Liver (tissue), 9 donors: ENCODE data around the gene USP25. TPM values are rescaled to one million over a fixed set of nuclear protein-coding genes. Genes with fewer than 3 reads are reported as not detected.

Source experiments
- DNase-seq: peaks from one replicate; pipeline ENCODE4 v3.0.0-alpha.2; 2017; ENCODE audit warnings: low spot score
- H3K27ac ChIP-seq, 2 donors: one replicate each; pipeline ENCODE4 v1.7.0; 2013; ENCODE audit warnings: inconsistent platforms in 2 of 2, low read length in 2 of 2, control low read depth in 1 of 2, low read depth in 1 of 2, mild to moderate bottlenecking in 1 of 2
- H3K27me3 ChIP-seq, 4 donors: one replicate each; pipeline versions ENCODE4 v1.6.1 to v1.7.0; 2013; ENCODE audit warnings: low read length in 3 of 4, inconsistent platforms in 1 of 4, mild to moderate bottlenecking in 1 of 4, moderate library complexity in 1 of 4; ENCODE audit not compliant: control insufficient read depth in 4 of 4, insufficient read depth in 4 of 4
- H3K36me3 ChIP-seq, 4 donors: one replicate each; pipeline versions ENCODE4 v1.6.1 to v1.7.0; 2013; ENCODE audit warnings: low read length in 3 of 4, mild to moderate bottlenecking in 3 of 4, low read depth in 1 of 4, moderate library complexity in 1 of 4; ENCODE audit not compliant: control insufficient read depth in 4 of 4, insufficient read depth in 3 of 4
- H3K4me1 ChIP-seq, 4 donors: one replicate each; pipeline versions ENCODE4 v1.6.1 to v1.7.0; 2013; ENCODE audit warnings: low read length in 3 of 4, mild to moderate bottlenecking in 3 of 4, moderate library complexity in 1 of 4; ENCODE audit not compliant: control insufficient read depth in 4 of 4, insufficient read depth in 4 of 4
- H3K4me3 ChIP-seq, 3 donors: one replicate each; pipeline versions ENCODE4 v1.6.1 to v1.7.0; 2013; ENCODE audit warnings: low read length in 3 of 3, control low read depth in 1 of 3, low read depth in 1 of 3, mild to moderate bottlenecking in 1 of 3
- H3K9ac ChIP-seq, 2 donors: one replicate each; pipeline ENCODE4 v1.7.0; 2013; ENCODE audit warnings: low read length in 2 of 2, mild to moderate bottlenecking in 2 of 2, moderate library complexity in 2 of 2, control low read depth in 1 of 2, low read depth in 1 of 2
- H3K9me3 ChIP-seq, 4 donors: one replicate each; pipeline versions ENCODE4 v1.6.1 to v1.7.0; 2013; ENCODE audit warnings: low read length in 3 of 4; ENCODE audit not compliant: control insufficient read depth in 4 of 4
- ATF3 ChIP-seq: IDR thresholded peaks from 2 replicates; pipeline ENCODE4 v1.6.1; 2016; ENCODE audit warnings: antibody characterized with exemption
- EGR1 ChIP-seq, 2 donors: IDR thresholded peaks; 2 replicates each; pipeline ENCODE4 v1.6.1; 2016 to 2018; ENCODE audit warnings: antibody characterized with exemption in 2 of 2, low read depth in 2 of 2
- FOXA1 ChIP-seq: IDR thresholded peaks from 2 replicates; pipeline ENCODE4 v1.6.1; 2016; ENCODE audit warnings: antibody characterized with exemption
- HNF4A ChIP-seq, 2 donors: conservative IDR thresholded peaks; 2 replicates each; pipeline ENCODE4 v1.6.1; 2016; ENCODE audit warnings: antibody characterized with exemption in 2 of 2, mild to moderate bottlenecking in 2 of 2
- HNF4G ChIP-seq: IDR thresholded peaks from 2 replicates; pipeline ENCODE4 v1.6.1; 2016; ENCODE audit warnings: antibody characterized with exemption
- JUND ChIP-seq, 2 donors: IDR thresholded peaks; 2 replicates each; pipeline ENCODE4 v1.6.1; 2016; ENCODE audit warnings: antibody characterized with exemption in 2 of 2
- MAX ChIP-seq: IDR thresholded peaks from 2 replicates; pipeline ENCODE4 v1.6.1; 2016; ENCODE audit warnings: antibody characterized with exemption
- RXRA ChIP-seq, 2 donors: IDR thresholded peaks; 2 replicates each; pipeline ENCODE4 v1.6.1; 2017 to 2018; ENCODE audit warnings: antibody characterized with exemption in 2 of 2, mild to moderate bottlenecking in 1 of 2
- TAF1 ChIP-seq: conservative IDR thresholded peaks from 2 replicates; pipeline ENCODE4 v1.6.1; 2016; ENCODE audit warnings: antibody characterized with exemption, mild to moderate bottlenecking
- YY1 ChIP-seq: IDR thresholded peaks from 2 replicates; pipeline ENCODE4 v1.6.1; 2016; ENCODE audit warnings: antibody characterized with exemption, mild to moderate bottlenecking
- ZBTB33 ChIP-seq: IDR thresholded peaks from 2 replicates; pipeline ENCODE4 v1.6.1; 2016; ENCODE audit warnings: antibody characterized with exemption
- WGBS: extraction: QIAGEN DNeasy Blood & Tissue Kit; methylation state at CpG from one replicate; pipeline ENCODE4 v1.1.7; 2013; 5-methylcytosine and 5-hydroxymethylcytosine counted together
- polyA plus RNA-seq, 2 donors: library from polyadenylated mRNA; stranded (reverse) in 1 of 2; unstranded in 1 of 2; fragments of 200-250 nt in 1 of 2; fragments of >200 nt in 1 of 2; fragmentation: Nextera tagmentation in 1 of 2; extraction: Ambion mirVana in 1 of 2; gene quantifications; one replicate each; pipeline versions ENCODE4 v1.2.1 to v1.2.3, GENCODE V29; 2013 to 2015
- total RNA-seq, 2 donors: library from RNA; depleted of rRNA; stranded (reverse); fragments of >200 nt; gene quantifications; one replicate each; pipeline ENCODE4 v1.2.3, GENCODE V29; 2014
- TF ChIP-seq, protein P1 (sequence below): fragments of 150-350 bp; IDR thresholded peaks from 2 replicates; pipeline ENCODE4 v1.5.1; 2017; ENCODE audit warnings: improper control_type of control experiment, low read depth, low read length; ENCODE audit not compliant: missing input control
- TF ChIP-seq, protein P2 (sequence below): IDR thresholded peaks from 2 replicates; pipeline ENCODE4 v1.6.1; 2016; ENCODE audit warnings: antibody characterized with exemption, mild to moderate bottlenecking
- donor health status: healthy.
- donor health status: healthy.
- donor health status: healthy.
- donor health status: healthy.
- donor health status: healthy.

USP25 gene
- total and polyA plus RNA-seq, 4 donors, result 6.0 to 26.7 (median 15.3) TPM

DNA sequence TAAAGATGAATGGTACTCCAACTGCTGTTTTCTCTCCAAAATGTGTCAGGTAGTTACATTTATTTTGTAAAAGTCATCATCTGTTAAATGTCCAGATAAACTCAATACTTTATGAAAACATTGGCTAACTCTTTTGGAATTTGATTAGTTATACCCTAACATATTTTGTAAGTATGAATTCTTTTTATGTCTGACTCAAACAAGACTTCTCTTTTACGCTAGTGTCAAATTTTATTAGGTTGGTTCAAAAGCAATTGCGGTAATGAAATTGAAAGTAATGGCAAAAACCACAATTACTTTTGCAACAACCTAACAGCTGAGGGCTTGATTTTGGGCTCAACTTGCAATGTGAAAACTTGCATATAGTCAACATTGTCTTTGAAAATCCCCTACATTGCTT lies 41.0 kb upstream of the USP25 start:
- H3K27ac ChIP-seq, result no peak overlapping the region
- 49% methylated on average over 2 of the region's 2 CpGs for WGBS

GRCh38 chr21:15692711-15693110 lies 37.1 kb upstream of the USP25 start:
- no peak overlapping the region for H3K9ac ChIP-seq
- no peak overlapping the region for H3K4me3 ChIP-seq
- H3K4me1 ChIP-seq, result no peaks in the 10 kb centered on the region
- TF ChIP-seq JUND (IDR thresholded peaks at IDR 0.05) (no peak), HNF4A (conservative IDR thresholded peaks at IDR 0.05) (no peak), YY1 (no peak), FOXA1 (no peak), RXRA (IDR thresholded peaks at IDR 0.05) (no peak), MAX (no peak), EGR1 (IDR thresholded peaks at IDR 0.05; ENCODE audit: low read depth in 2 of 2) (no peak), HNF4G (no peak), ZBTB33 (no peak)
- TF ChIP-seq, protein P1, sequence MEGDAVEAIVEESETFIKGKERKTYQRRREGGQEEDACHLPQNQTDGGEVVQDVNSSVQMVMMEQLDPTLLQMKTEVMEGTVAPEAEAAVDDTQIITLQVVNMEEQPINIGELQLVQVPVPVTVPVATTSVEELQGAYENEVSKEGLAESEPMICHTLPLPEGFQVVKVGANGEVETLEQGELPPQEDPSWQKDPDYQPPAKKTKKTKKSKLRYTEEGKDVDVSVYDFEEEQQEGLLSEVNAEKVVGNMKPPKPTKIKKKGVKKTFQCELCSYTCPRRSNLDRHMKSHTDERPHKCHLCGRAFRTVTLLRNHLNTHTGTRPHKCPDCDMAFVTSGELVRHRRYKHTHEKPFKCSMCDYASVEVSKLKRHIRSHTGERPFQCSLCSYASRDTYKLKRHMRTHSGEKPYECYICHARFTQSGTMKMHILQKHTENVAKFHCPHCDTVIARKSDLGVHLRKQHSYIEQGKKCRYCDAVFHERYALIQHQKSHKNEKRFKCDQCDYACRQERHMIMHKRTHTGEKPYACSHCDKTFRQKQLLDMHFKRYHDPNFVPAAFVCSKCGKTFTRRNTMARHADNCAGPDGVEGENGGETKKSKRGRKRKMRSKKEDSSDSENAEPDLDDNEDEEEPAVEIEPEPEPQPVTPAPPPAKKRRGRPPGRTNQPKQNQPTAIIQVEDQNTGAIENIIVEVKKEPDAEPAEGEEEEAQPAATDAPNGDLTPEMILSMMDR, result no peak
- TF ChIP-seq, protein P2, sequence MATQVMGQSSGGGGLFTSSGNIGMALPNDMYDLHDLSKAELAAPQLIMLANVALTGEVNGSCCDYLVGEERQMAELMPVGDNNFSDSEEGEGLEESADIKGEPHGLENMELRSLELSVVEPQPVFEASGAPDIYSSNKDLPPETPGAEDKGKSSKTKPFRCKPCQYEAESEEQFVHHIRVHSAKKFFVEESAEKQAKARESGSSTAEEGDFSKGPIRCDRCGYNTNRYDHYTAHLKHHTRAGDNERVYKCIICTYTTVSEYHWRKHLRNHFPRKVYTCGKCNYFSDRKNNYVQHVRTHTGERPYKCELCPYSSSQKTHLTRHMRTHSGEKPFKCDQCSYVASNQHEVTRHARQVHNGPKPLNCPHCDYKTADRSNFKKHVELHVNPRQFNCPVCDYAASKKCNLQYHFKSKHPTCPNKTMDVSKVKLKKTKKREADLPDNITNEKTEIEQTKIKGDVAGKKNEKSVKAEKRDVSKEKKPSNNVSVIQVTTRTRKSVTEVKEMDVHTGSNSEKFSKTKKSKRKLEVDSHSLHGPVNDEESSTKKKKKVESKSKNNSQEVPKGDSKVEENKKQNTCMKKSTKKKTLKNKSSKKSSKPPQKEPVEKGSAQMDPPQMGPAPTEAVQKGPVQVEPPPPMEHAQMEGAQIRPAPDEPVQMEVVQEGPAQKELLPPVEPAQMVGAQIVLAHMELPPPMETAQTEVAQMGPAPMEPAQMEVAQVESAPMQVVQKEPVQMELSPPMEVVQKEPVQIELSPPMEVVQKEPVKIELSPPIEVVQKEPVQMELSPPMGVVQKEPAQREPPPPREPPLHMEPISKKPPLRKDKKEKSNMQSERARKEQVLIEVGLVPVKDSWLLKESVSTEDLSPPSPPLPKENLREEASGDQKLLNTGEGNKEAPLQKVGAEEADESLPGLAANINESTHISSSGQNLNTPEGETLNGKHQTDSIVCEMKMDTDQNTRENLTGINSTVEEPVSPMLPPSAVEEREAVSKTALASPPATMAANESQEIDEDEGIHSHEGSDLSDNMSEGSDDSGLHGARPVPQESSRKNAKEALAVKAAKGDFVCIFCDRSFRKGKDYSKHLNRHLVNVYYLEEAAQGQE, result no peak
- H3K27me3 ChIP-seq, result no peaks in the 10 kb centered on the region
- H3K27ac ChIP-seq, result no peak overlapping the region
- H3K9me3 ChIP-seq, result peaks cover 0 to 2% (median 0%) of the 10 kb centered on the region in 4 donors
- H3K36me3 ChIP-seq, result no peaks in the 10 kb centered on the region
- no peak for DNase-seq
- WGBS, result 93% methylated on average over 2 of the region's 2 CpGs

More for the DNA sequence above, 41.0 kb upstream of the USP25 start:
- no peak for DNase-seq
- no peak overlapping the region for H3K9ac ChIP-seq
- no peak overlapping the region for H3K4me3 ChIP-seq
- H3K9me3 ChIP-seq, result no peaks in the 10 kb centered on the region
- no peaks in the 10 kb centered on the region for H3K4me1 ChIP-seq
- H3K36me3 ChIP-seq, result no peaks in the 10 kb centered on the region
- TF ChIP-seq TAF1 (no peak), ATF3 (no peak), MAX (no peak), RXRA (IDR thresholded peaks at IDR 0.05) (no peak), JUND (IDR thresholded peaks at IDR 0.05) (no peak)
- no peaks in the 10 kb centered on the region for H3K27me3 ChIP-seq
